Pancreas (tissue), 10 donors: ENCODE results near the gene ACSL3. TPM values are rescaled to one million over a fixed set of nuclear protein-coding genes. Genes with fewer than 3 reads are reported as not detected.

ENCODE experiments used
- ATAC-seq, 4 donors: fragments of 200-7000 bp; cut with Tn5 transposase; one replicate each; pipeline versions ENCODE4 v1.8.0 to v1.9.1; 2020; ENCODE audit warnings: mild to moderate bottlenecking in 4 of 4, moderate library complexity in 4 of 4
- DNase-seq, 6 donors: peaks; one replicate each; pipeline ENCODE4 v3.0.0-alpha.2; 2020
- FAIRE-seq: peaks from 2 replicates; lab custom pipeline; 2012; peaks lifted over from hg19 to GRCh38; lab: Jason Lieb, UNC
- H3K27ac ChIP-seq, 4 donors: fragments of 200-600 bp; sonication (generic); 1 replicate in 3 of 4; 2 replicates in 1 of 4; pipeline versions ENCODE4 v1.5.0 to v1.8.0; 2020
- H3K27me3 ChIP-seq, 4 donors: fragments of 200-600 bp; one replicate each; pipeline ENCODE4 v1.8.0; 2021
- H3K36me3 ChIP-seq, 3 donors: fragments of 200-600 bp; sonication (generic) in 1 of 3; one replicate each; pipeline versions ENCODE4 v1.5.0 to v1.8.0; 2020 to 2021
- H3K4me1 ChIP-seq, 3 donors: fragments of 200-600 bp; one replicate each; pipeline ENCODE4 v1.8.0; 2021
- H3K4me3 ChIP-seq, 4 donors: fragments of 200-600 bp; sonication (generic) in 2 of 4; one replicate each; pipeline versions ENCODE4 v1.5.0 to v1.8.0; 2020 to 2021
- H3K9me3 ChIP-seq, 4 donors: fragments of 200-600 bp; one replicate each; pipeline ENCODE4 v1.8.0; 2021
- CTCF ChIP-seq, 4 donors: fragments of 200-600 bp; sonication (generic) in 3 of 4; IDR thresholded peaks; one replicate each; pipeline versions ENCODE4 v1.5.0 to v1.8.0; 2021; ENCODE audit warnings: antibody characterized with exemption in 4 of 4
- WGBS, 2 donors: extraction: QIAGEN DNeasy Blood & Tissue Kit; methylation state at CpG; one replicate each; pipeline ENCODE4 v1.1.7; 2013; 5-methylcytosine and 5-hydroxymethylcytosine counted together
- intact Hi-C, 3 donors: fragments of 100-400 bp; cut with DNase I; formaldehyde crosslinking; loops; one replicate each; pipeline versions ENCODE4 v1.11.1 to v1.14.2; 2022
- polyA plus RNA-seq, 2 donors: library from polyadenylated mRNA; stranded (reverse); fragments of 200-250 nt; gene quantifications; one replicate each; pipeline ENCODE4 v1.2.3, GENCODE V29; 2013
- total RNA-seq, 6 donors: library from RNA; stranded (reverse); fragmentation: NEBNext Ultra II Directional in 4 of 6; extraction: Animal tissue kit (Norgen Biotek cat#: 25700) in 4 of 6; gene quantifications; one replicate each; pipeline versions ENCODE4 v1.2.1 to v1.2.4, GENCODE V29; 2021 to 2023
- donor health status: healthy with polysubstance abuse.
- donor health status: DM: no; HTN: no; CAD: no; lungs with moderate emphysema.
- donor health status: DM: no; HTN: no; CAD: no.
- donor health status: control.
- donor health status: control.
- donor health status: Bipolar disorder and iron deficiency.
- donor health status: DM: yes; HTN: yes; CAD: no.
- donor health status: DM: no; HTN: no; CAD: no.
- donor health status: DM: no; HTN: no; CAD: no.
- donor health status: DM: yes; HTN: yes; CAD: no.

Gene ACSL3
- total and polyA plus RNA-seq, 8 donors: 4.7 to 32.0 (median 15.9) TPM

DNA sequence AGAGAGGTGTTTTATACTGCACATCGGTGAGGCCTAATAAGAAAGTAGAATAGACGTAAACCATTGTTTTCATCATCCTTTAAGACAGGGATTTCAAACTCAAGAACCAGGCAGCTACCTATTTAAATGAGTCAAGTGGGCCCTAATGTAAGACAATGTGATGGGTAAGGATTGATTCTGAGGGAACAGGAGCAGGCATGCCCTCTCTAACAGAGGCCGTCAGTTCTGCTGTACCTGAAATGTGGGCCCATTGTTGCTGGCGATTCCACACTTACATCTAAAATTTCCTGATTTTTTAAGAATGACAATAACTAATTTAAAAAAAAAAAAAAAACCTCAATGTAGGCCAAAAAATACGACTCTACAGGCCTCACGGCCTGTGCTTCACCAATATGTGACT, 67.5 kb downstream of the ACSL3 start:
- Histone ChIP-seq H3K27me3 (no peaks in the 10 kb centered on the region), H3K27ac (no peak overlapping the region), H3K36me3 (peaks cover 4 to 21% (median 12%) of the 10 kb centered on the region in 3 donors), H3K4me3 (no peak overlapping the region), H3K4me1 (no peaks in the 10 kb centered on the region), H3K9me3 (no peaks in the 10 kb centered on the region)
- intact Hi-C loops: no loop called here
- DNase-seq: no peak
- WGBS, 2 donors: 94 to 98% methylated on average over 6 of the region's 6 CpGs
- no peak for ATAC-seq
- no peak for TF ChIP-seq CTCF (IDR thresholded peaks at IDR 0.05)
- no peak for FAIRE-seq

- Histone ChIP-seq H3K27ac (no peak overlapping the region), H3K4me3 (no peak overlapping the region), H3K36me3 (peaks cover 4 to 17% (median 12%) of the 10 kb centered on the region in 3 donors), H3K4me1 (no peaks in the 10 kb centered on the region), H3K9me3 (no peaks in the 10 kb centered on the region), H3K27me3 (no peaks in the 10 kb centered on the region)
- ATAC-seq (no peak), DNase-seq (no peak), FAIRE-seq (no peak)
- TF ChIP-seq CTCF (IDR thresholded peaks at IDR 0.05): no peak
- intact Hi-C loops: no loop called here
- WGBS, 2 donors: 96 to 97% methylated on average over 2 of the region's 2 CpGs
Measured at GRCh38 chr2:222930862-222931261, 70.0 kb downstream of the ACSL3 start.

GRCh38 chr2:222931659-222932058, 70.8 kb downstream of the ACSL3 start:
- no peak for TF ChIP-seq CTCF (IDR thresholded peaks at IDR 0.05)
- H3K4me1 ChIP-seq: no peaks in the 10 kb centered on the region
- DNase-seq (no peak), ATAC-seq (no peak), FAIRE-seq (no peak)
- no peaks in the 10 kb centered on the region for H3K9me3 ChIP-seq
- 95 to 96% methylated on average over 4 of the region's 4 CpGs for WGBS, 2 donors
- no peak overlapping the region for H3K4me3 ChIP-seq
- no peaks in the 10 kb centered on the region for H3K27me3 ChIP-seq
- H3K36me3 ChIP-seq: peaks cover 4 to 18% (median 12%) of the 10 kb centered on the region in 3 donors
- no peak overlapping the region for H3K27ac ChIP-seq
- intact Hi-C loops: no loop called here

- ATAC-seq: no peak
- WGBS, 2 donors: 88 to 93% methylated on average over 3 of the region's 3 CpGs
- peaks cover 4 to 22% (median 8%) of the 10 kb centered on the region in 3 donors for H3K36me3 ChIP-seq
Measured at GRCh38 chr2:222933458-222933857, 72.6 kb downstream of the ACSL3 start.

More at GRCh38 chr2:222933458-222933857, 72.6 kb downstream of the ACSL3 start:
- Histone ChIP-seq H3K27me3 (no peaks in the 10 kb centered on the region), H3K9me3 (no peaks in the 10 kb centered on the region), H3K4me3 (no peak overlapping the region), H3K4me1 (no peaks in the 10 kb centered on the region), H3K27ac (no peak overlapping the region)
- DNase-seq (no peak), FAIRE-seq (no peak)
- intact Hi-C loops: no loop called here
- TF ChIP-seq CTCF (IDR thresholded peaks at IDR 0.05): no peak
